Measurements from ENCODE around the gene CELF1. TPM values are rescaled to one million over a fixed set of nuclear protein-coding genes. Genes with fewer than 3 reads are reported as not detected.

CELF1 gene
- total and polyA plus RNA-seq, 2 of the 13 experiments (the other 11 are each of a cell fraction or from before 2014, with no cell fraction given): 69.0 to 80.1 TPM

DNA sequence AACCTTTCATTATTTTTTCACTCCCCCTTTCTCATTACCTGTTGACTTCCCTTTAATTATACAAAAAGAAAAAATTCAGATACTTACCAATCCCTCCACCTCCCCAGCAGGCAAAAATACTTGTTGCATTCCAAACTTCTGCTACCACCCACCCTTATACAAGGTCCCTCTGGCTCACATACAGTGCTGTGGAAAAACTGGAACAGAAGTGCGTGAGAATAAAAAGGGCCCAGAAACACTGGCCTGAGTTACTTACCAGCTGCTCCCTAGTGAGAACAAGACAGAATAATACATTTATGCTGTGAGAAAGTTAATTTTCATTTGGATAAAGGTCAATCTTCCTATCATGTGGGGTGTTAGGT lies 57.1 kb downstream of the CELF1 start:
- no peak overlapping the region for H3K4me3 ChIP-seq (replicated peaks in 1 of 3; ENCODE audit: insufficient read depth in 1 of 3, low read depth in 2 of 3, low read length in 3 of 3)
- H3K9ac ChIP-seq (ENCODE audit: insufficient read depth, low read depth, low read length): no peak overlapping the region
- ChIA-PET CTCF (ENCODE audit: low intra/inter-chr PET ratio, low total read pairs) (no interaction called here), POLR2A (no interaction called here)
- H3K9me3 ChIP-seq (ENCODE audit: low read length): no peaks in the 10 kb centered on the region
- H3K27me3 ChIP-seq (ENCODE audit: control insufficient read depth in 1 of 2, insufficient read depth in 2 of 2, low read length in 2 of 2): no peaks in the 10 kb centered on the region; a peak in 1 of 5 replicates
- in situ Hi-C loops (cut with HindIII; ENCODE audit: extremely low pct_ligation_motif_present, low pct_unique_long_range_greater_than_20kb): no loop called here
- H3K27ac ChIP-seq (ENCODE audit: extremely low read length, insufficient read depth, low read length): no peak overlapping the region
- FAIRE-seq (no peak), ATAC-seq (no peak), DNase-seq (ENCODE audit: low spot score) (no peak)
- no peak for TF ChIP-seq CREB1 (IDR thresholded peaks at IDR 0.05)
- TF ChIP-seq CREB1 (CRISPR knock-in tag; IDR thresholded peaks at IDR 0.05): no peak
- no peak for TF ChIP-seq ZNF432 (CRISPR knock-in tag; IDR thresholded peaks at IDR 0.05; ENCODE audit: borderline replicate concordance)
- TF ChIP-seq RBM22 (optimal IDR thresholded peaks at IDR 0.05; ENCODE audit: low read length): no peak
- 96% methylated on average over 1 of the region's 1 CpG for WGBS (ENCODE audit: low lambda C conversion rate)
- no TSS peak for BruUV-seq (replicated peaks)
- intact Hi-C loops (cut with micrococcal nuclease; ENCODE audit: unreplicated experiment): no loop called here
- peaks cover 7 to 39% of the 10 kb centered on the region in 2 experiments for H3K36me3 ChIP-seq (replicated peaks in 1 of 2; ENCODE audit: control insufficient read depth in 1 of 2, insufficient read depth in 2 of 2, low read length in 2 of 2)
- no peak overlapping the region for H3K4me2 ChIP-seq (ENCODE audit: low read depth, low read length)
- H2AFZ ChIP-seq (ENCODE audit: low read length): no peak overlapping the region
- H4K20me1 ChIP-seq (ENCODE audit: insufficient read depth, low read length): peaks cover 28% of the 10 kb centered on the region
- peaks cover 78% of the 10 kb centered on the region for H3K79me2 ChIP-seq (ENCODE audit: insufficient read depth, low read length)
- peaks cover 28% of the 10 kb centered on the region for H3K4me1 ChIP-seq (ENCODE audit: insufficient read depth, low read length)

DNA sequence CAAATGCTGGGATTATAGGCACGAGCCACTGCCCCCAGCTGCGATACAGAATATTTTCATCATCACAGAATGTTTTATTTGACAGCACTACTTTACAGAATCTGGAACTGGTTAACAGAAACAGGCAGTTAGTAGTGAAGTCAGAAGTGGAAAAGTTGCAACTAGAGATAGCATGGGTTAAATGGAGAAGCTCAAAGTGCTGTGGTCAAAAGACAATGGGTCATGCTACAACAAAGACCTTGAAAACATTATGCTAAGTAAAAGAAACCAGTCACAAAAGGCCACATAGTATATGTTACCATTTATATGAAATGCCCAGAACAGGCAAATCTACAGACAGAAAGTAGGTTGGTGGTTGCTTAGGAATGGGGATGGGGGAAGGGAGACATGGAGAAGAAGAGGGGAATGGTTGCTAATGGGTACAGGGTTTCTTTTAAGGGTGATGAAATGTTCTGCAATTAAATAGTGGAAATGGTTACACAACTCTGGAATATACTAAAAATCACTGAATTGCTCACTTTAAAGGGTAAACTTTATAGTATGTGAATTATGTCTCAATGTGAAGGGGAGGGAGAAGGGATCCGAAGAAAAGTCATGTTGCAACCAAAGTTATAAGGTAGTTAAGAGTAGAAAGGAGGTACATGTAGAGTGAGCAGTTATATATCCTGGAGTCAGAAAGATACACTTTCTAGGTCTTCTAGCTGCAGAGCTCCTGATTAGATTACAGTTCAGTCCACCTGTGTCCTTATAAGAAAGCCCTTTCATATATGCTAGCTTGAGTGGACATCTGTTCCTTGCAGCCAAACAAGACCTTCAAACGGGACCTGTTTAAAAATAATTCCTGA lies 57.7 kb downstream of the CELF1 start:
- no peak overlapping the region for H2AFZ ChIP-seq (ENCODE audit: low read length)
- in situ Hi-C loops (cut with HindIII; ENCODE audit: extremely low pct_ligation_motif_present, low pct_unique_long_range_greater_than_20kb): no loop called here
- peaks cover 25% of the 10 kb centered on the region for H3K4me1 ChIP-seq (ENCODE audit: insufficient read depth, low read length)
- no peaks in the 10 kb centered on the region for H3K9me3 ChIP-seq (ENCODE audit: low read length)
- H3K4me3 ChIP-seq (replicated peaks in 1 of 3; ENCODE audit: insufficient read depth in 1 of 3, low read depth in 2 of 3, low read length in 3 of 3): no peak overlapping the region
- no TSS peak for BruUV-seq (replicated peaks)
- H3K27me3 ChIP-seq (ENCODE audit: control insufficient read depth in 1 of 2, insufficient read depth in 2 of 2, low read length in 2 of 2): no peaks in the 10 kb centered on the region
- POLR2A ChIA-PET: no interaction called here
- no peak overlapping the region for H3K9ac ChIP-seq (ENCODE audit: insufficient read depth, low read depth, low read length)
- H4K20me1 ChIP-seq (ENCODE audit: insufficient read depth, low read length): peaks cover 27% of the 10 kb centered on the region
- ATAC-seq: no peak
- intact Hi-C loops (cut with micrococcal nuclease; ENCODE audit: unreplicated experiment): no loop called here
- no peak for DNase-seq (ENCODE audit: low spot score)
- peaks cover 7 to 39% of the 10 kb centered on the region in 2 experiments for H3K36me3 ChIP-seq (replicated peaks in 1 of 2; ENCODE audit: control insufficient read depth in 1 of 2, insufficient read depth in 2 of 2, low read length in 2 of 2)
- no peak overlapping the region for H3K27ac ChIP-seq (ENCODE audit: extremely low read length, insufficient read depth, low read length)
- peaks cover 76% of the 10 kb centered on the region for H3K79me2 ChIP-seq (ENCODE audit: insufficient read depth, low read length)
- 98% methylated on average over 4 of the region's 4 CpGs for WGBS (ENCODE audit: low lambda C conversion rate)
- FAIRE-seq: no peak
- no peak overlapping the region for H3K4me2 ChIP-seq (ENCODE audit: low read depth, low read length)
- CTCF ChIA-PET (ENCODE audit: low intra/inter-chr PET ratio, low total read pairs): no interaction called here
- TF ChIP-seq ONECUT2 (CRISPR knock-in tag; IDR thresholded peaks at IDR 0.05): no peak
- TF ChIP-seq, protein P1, sequence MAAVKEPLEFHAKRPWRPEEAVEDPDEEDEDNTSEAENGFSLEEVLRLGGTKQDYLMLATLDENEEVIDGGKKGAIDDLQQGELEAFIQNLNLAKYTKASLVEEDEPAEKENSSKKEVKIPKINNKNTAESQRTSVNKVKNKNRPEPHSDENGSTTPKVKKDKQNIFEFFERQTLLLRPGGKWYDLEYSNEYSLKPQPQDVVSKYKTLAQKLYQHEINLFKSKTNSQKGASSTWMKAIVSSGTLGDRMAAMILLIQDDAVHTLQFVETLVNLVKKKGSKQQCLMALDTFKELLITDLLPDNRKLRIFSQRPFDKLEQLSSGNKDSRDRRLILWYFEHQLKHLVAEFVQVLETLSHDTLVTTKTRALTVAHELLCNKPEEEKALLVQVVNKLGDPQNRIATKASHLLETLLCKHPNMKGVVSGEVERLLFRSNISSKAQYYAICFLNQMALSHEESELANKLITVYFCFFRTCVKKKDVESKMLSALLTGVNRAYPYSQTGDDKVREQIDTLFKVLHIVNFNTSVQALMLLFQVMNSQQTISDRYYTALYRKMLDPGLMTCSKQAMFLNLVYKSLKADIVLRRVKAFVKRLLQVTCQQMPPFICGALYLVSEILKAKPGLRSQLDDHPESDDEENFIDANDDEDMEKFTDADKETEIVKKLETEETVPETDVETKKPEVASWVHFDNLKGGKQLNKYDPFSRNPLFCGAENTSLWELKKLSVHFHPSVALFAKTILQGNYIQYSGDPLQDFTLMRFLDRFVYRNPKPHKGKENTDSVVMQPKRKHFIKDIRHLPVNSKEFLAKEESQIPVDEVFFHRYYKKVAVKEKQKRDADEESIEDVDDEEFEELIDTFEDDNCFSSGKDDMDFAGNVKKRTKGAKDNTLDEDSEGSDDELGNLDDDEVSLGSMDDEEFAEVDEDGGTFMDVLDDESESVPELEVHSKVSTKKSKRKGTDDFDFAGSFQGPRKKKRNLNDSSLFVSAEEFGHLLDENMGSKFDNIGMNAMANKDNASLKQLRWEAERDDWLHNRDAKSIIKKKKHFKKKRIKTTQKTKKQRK (IDR thresholded peaks at IDR 0.05; ENCODE audit: low read length): no peak
- TF ChIP-seq, protein P2, sequence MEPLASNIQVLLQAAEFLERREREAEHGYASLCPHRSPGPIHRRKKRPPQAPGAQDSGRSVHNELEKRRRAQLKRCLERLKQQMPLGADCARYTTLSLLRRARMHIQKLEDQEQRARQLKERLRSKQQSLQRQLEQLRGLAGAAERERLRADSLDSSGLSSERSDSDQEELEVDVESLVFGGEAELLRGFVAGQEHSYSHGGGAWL (CRISPR knock-in tag; IDR thresholded peaks at IDR 0.05): no peak
- TF ChIP-seq ZFP62 (CRISPR knock-in tag; IDR thresholded peaks at IDR 0.05): no peak
- TF ChIP-seq ZNF577 (CRISPR knock-in tag; IDR thresholded peaks at IDR 0.05; ENCODE audit: borderline replicate concordance, low read depth): no peak
- no peak for TF ChIP-seq NR2F2 (IDR thresholded peaks at IDR 0.05; ENCODE audit: borderline replicate concordance, low read depth)
- TF ChIP-seq MEIS1 (CRISPR knock-in tag; IDR thresholded peaks at IDR 0.05; ENCODE audit: borderline replicate concordance): no peak
- TF ChIP-seq ZNF589 (CRISPR knock-in tag; conservative IDR thresholded peaks at IDR 0.05): no peak
- TF ChIP-seq YEATS2 (CRISPR knock-in tag; IDR thresholded peaks at IDR 0.05; ENCODE audit: borderline replicate concordance): no peak
